GM18505 (cell line): ENCODE data around the gene ZNF546.
"Not testable (repeated sequence)": the region's sequence is repeated elsewhere in the genome, so short reads cannot be mapped to it uniquely, and the experiment has no call there.

Source experiments
- ATAC-seq: cut with Tn5 transposase; IDR thresholded peaks from one replicate; pipeline ENCODE4 v1.9.1; 2021; ENCODE audit not compliant: unreplicated experiment
- POLR2A ChIP-seq: IDR thresholded peaks from 4 replicates; pipeline ENCODE4 v1.6.1; 2011; ENCODE audit warnings: borderline replicate concordance; ENCODE audit not compliant: insufficient read depth, insufficient read length; ENCODE audit errors: extremely low read depth

Gene ZNF546

DNA sequence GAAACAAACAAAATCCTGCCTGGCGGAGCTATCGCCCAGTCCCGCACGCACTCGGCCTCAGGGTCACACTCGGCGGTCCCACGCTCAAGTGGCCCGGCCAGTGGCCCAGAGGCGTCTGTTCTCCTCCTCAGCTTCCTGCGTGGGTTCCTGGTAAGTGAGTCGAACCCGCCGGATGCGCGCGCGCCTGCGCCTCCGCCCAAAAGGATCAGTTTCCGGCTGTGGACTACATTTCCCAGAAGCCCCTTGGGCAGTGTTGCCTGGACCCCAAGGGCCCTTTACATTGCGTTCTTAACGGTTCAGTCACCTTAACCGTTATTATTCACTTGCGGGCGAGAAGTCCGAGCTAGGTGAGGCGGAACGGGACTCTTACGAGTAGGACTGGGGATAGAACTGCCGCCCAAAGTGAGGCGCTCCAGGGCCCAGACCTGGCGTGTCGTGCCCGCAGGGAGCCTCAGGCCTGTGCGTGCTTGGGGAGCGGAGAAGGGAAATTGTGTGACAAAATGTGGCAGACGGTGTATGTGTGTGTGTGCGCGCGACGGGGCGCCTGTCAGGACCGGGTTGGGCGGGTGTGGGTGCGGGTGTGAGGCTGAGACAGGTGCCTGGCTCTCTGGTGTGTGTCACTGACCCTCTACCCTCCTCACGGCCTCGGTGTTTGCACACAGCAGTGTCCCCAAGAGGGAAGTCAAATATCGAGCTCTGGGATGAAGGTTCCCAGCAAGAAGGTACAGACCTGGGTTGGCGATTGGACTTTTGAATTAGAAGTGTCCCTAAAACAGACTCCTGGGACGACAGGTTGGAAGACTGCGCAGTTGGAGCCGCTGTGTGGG lies at the start of gene ZNF546:
ZNF546 (plus strand) TSS at position 250 of the 827 bp plus-strand sequence. CDS start 1,267 bp downstream, outside the sequence.
- ATAC-seq, result peak; percentile 93
- TF ChIP-seq POLR2A, result peak; percentile 98

DNA sequence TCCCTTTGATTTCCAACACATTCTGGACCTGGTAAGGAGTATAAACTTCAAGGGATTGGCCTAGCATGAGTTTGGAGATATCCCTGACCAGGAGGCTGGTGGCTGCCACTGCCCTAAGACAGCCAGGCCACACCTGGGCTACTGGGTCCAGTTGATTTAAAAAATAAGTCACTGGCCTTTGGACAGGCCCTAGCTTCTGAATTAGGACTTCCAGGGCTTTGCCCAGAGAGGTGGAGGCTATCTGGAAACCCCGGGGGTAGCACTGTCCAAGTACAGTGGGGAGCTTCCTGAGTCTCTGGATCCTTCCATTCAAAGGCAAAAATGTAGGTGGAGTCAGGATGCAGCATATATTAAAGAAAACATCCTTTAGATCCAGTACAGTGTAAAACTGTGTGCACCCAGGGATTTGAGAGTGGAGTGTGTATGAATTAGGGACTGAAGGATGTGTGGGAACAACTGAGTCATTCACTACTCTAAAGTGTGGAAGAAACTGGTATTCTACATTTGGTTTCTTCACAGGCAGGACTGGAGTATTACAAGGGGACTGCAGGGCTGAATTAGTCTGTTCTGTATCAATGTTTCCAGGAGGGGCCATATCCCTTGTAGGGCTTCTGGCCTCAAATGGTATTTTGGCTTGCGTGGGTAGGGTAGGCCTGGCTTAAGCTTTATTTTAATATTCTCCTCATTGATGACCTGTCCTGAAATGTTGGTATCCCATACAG lies 47.7 kb upstream of the ZNF546 start:
- no peak for TF ChIP-seq POLR2A

GRCh38 chr19:39951065-39951650 lies 45.7 kb upstream of the ZNF546 start:
- ATAC-seq, result no peak
- no peak for TF ChIP-seq POLR2A

More for the DNA sequence above, 47.7 kb upstream of the ZNF546 start:
- no peak for ATAC-seq

DNA sequence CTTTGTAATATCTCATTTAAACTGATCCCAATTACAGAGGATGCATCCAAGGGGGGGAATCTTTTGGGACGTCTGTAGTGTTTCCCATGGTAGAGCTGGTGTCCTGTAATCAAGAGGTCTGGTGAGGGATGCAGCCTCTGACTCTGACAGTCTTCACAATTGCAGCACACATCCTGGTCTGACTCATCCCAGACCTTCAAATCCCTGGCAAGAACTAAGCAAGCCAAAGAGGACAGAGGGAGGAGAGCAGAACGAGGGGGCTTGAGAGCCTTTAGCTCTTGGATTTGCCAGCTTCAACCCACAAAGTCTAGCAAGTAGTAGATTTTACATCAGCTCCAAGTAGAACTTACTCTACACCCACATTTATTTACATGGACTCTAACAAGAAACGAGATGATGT lies 45.2 kb upstream of the ZNF546 start:
- no peak for ATAC-seq

GRCh38 chr19:39953915-39954314 lies 42.9 kb upstream of the ZNF546 start:
- TF ChIP-seq POLR2A, result no peak
- no peak for ATAC-seq

More for the DNA sequence above, 45.2 kb upstream of the ZNF546 start:
- TF ChIP-seq POLR2A, result no peak

- ATAC-seq, result not testable (repeated sequence)
Observed at GRCh38 chr19:39957886-39958285, 39.0 kb upstream of the ZNF546 start.

GRCh38 chr19:39958942-39959341 lies 37.9 kb upstream of the ZNF546 start:
- not testable (repeated sequence) for ATAC-seq

- ATAC-seq, result not testable (repeated sequence)
Observed at GRCh38 chr19:39959407-39959806, 37.5 kb upstream of the ZNF546 start.

DNA sequence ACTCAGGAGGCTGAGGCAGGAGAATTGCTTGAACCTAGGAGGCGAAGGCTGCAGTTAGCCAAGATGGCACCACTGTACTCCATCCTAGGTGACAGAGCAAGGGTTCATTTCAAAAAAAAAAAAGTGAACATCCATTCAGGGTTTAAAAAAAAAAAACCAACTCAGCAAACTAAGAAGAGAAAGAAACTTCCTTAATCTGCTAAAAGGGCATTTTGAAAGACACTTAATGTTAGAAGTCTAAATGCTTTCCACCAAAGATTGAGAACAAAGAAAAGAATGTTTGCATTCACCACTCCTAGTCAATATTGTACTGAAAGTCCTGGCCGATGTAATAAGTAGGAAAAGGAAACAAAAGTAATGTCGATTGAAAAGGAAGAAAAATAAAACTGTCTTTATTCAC lies 33.0 kb upstream of the ZNF546 start:
- TF ChIP-seq POLR2A, result no peak
- ATAC-seq, result no peak

DNA sequence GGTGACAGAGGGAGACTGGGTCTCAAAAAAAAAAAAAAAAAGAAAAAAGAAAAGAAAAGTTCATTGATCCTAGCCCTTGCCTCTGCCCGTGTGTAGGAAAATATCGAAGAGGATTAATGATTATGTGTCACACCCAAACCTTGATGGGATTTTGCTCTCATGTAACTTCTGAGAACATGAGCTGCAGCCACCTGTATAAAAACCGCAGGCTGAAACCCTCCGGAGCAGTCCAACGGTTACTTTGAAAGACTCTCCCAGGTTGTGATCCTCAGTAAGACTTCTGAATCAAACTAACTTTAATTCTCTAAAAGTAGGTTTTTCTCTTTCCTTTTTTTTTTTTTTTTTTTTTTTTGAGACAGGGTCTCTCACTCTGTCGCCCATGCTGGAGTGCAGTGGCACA lies 30.2 kb upstream of the ZNF546 start:
- ATAC-seq, result no peak
- TF ChIP-seq POLR2A, result no peak

DNA sequence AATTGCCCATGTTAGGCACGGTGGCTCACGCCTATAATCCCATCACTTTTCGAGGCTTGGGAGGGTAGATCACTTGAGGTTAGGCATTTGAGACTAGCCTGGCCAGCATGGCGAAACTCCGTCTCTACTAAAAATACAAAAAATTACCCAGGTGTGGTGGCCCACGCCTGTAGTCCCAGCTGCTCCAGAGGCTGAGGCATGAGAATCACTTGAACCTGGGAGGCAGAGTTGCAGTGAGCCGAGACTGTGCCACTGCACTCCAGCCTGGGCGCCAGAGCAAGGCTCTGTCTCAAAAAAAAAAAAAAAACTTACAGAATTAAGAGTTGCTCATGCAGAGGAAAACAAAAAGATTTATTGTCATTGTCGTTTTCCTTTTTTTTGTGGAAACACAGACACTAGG lies 29.3 kb upstream of the ZNF546 start:
- no peak for TF ChIP-seq POLR2A
- ATAC-seq, result no peak

GRCh38 chr19:39968789-39969188 lies 28.1 kb upstream of the ZNF546 start:
- no peak for ATAC-seq
- TF ChIP-seq POLR2A, result no peak

GRCh38 chr19:39969266-39969665 lies 27.6 kb upstream of the ZNF546 start:
- no peak for TF ChIP-seq POLR2A
- no peak for ATAC-seq
